HG02973 (cell line): Measurements from ENCODE around the gene CEP95.

ENCODE experiments used
- ATAC-seq: cut with Tn5 transposase; IDR thresholded peaks from one replicate; pipeline ENCODE4 v1.9.1; 2021; ENCODE audit warnings: moderate library complexity; ENCODE audit not compliant: unreplicated experiment

Gene CEP95

GRCh38 chr17:64496348-64496785 is 10.4 kb upstream of the CEP95 start:
- ATAC-seq = no peak

GRCh38 chr17:64496786-64497564 is 9.8 kb upstream of the CEP95 start, which contains the start of gene POLG2:
Gene POLG2 (minus strand): TSS chr17:64497054. CDS start chr17:64496968, 86 bp downstream.
- ATAC-seq = peak; percentile 72

- ATAC-seq = no peak
Observed at GRCh38 chr17:64497565-64498035, 9.2 kb upstream of the CEP95 start.

- no peak for ATAC-seq
Observed at GRCh38 chr17:64498308-64499203, 8.2 kb upstream of the CEP95 start.

GRCh38 chr17:64499805-64500486 is 6.8 kb upstream of the CEP95 start:
- no peak for ATAC-seq

GRCh38 chr17:64500487-64500859 is 6.3 kb upstream of the CEP95 start:
- no peak for ATAC-seq

- ATAC-seq = no peak
Observed at GRCh38 chr17:64500862-64501765, 5.7 kb upstream of the CEP95 start.

- no peak for ATAC-seq
Observed at GRCh38 chr17:64502021-64502420, 4.8 kb upstream of the CEP95 start.

- ATAC-seq = no peak
Observed at GRCh38 chr17:64502809-64503208, 4.0 kb upstream of the CEP95 start.

GRCh38 chr17:64503341-64503740 is 3.4 kb upstream of the CEP95 start:
- ATAC-seq = no peak

- ATAC-seq = no peak
Observed at GRCh38 chr17:64503821-64504768, 2.7 kb upstream of the CEP95 start.

- ATAC-seq = no peak
Observed at GRCh38 chr17:64504769-64505339, 1.9 kb upstream of the CEP95 start.

GRCh38 chr17:64505340-64506200 is 1.2 kb upstream of the CEP95 start:
- ATAC-seq = no peak

- peak; percentile 55 for ATAC-seq
Observed at GRCh38 chr17:64506201-64506575, 589 bp upstream of the CEP95 start, which contains the start of gene DDX5. Gene DDX5 (minus strand): TSS chr17:64506289. CDS start chr17:64506119, 170 bp downstream.

- ATAC-seq = peak; percentile 14
Observed at GRCh38 chr17:64507413-64507782, 621 bp downstream of the CEP95 start.

GRCh38 chr17:64508683-64509082 is 1.9 kb downstream of the CEP95 start:
- ATAC-seq = no peak

GRCh38 chr17:64509179-64509578 is 2.4 kb downstream of the CEP95 start:
- no peak for ATAC-seq

GRCh38 chr17:64515419-64515818 is 8.6 kb downstream of the CEP95 start:
- ATAC-seq = no peak
